Mesendoderm (in vitro differentiated cells): ENCODE data around the gene SUGCT.

Source experiments
- DNase-seq: peaks from one replicate; pipeline ENCODE4 v3.0.0; 2013
- H2AK5ac ChIP-seq: 2 replicates; pipeline ENCODE4 v1.6.1; 2013; ENCODE audit warnings: low read length, inconsistent platforms
- H2BK120ac ChIP-seq: 2 replicates; pipeline ENCODE4 v1.6.1; 2013; ENCODE audit warnings: low read depth, mild to moderate bottlenecking, low read length, moderate library complexity, mixed read lengths
- H2BK15ac ChIP-seq: replicated peaks from 2 replicates; pipeline ENCODE4 v1.6.1; 2013; ENCODE audit warnings: low read depth, mild to moderate bottlenecking, moderate library complexity
- H2BK5ac ChIP-seq: 2 replicates; pipeline ENCODE4 v1.6.1; 2013; ENCODE audit warnings: low read length, inconsistent platforms
- H3K18ac ChIP-seq: 2 replicates; pipeline ENCODE4 v1.6.1; 2013; ENCODE audit warnings: mild to moderate bottlenecking, low read length, mixed read lengths
- H3K23ac ChIP-seq: one replicate; pipeline ENCODE4 v1.6.1; 2013; ENCODE audit warnings: low read length
- H3K27ac ChIP-seq: 2 replicates; pipeline ENCODE4 v1.5.1; 2013; ENCODE audit warnings: low read depth, mild to moderate bottlenecking, inconsistent platforms, low read length, moderate library complexity
- H3K27me3 ChIP-seq: 2 replicates; pipeline ENCODE4 v1.6.1; 2013; ENCODE audit warnings: low read length, control low read depth, mild to moderate bottlenecking, inconsistent platforms; ENCODE audit not compliant: insufficient read depth, poor library complexity
- H3K36me3 ChIP-seq: 2 replicates; pipeline ENCODE4 v1.6.1; 2013; ENCODE audit warnings: low read length, inconsistent platforms; ENCODE audit not compliant: control insufficient read depth, insufficient read depth
- H3K4ac ChIP-seq: one replicate; pipeline ENCODE4 v1.6.1; 2013; ENCODE audit warnings: low read depth, mild to moderate bottlenecking, low read length, moderate library complexity
- H3K4me1 ChIP-seq: 2 replicates; pipeline ENCODE4 v1.6.1; 2013; ENCODE audit warnings: low read depth, low read length, inconsistent platforms; ENCODE audit not compliant: control insufficient read depth
- H3K4me2 ChIP-seq: 2 replicates; pipeline ENCODE4 v1.6.1; 2013; ENCODE audit warnings: low read length
- H3K4me3 ChIP-seq: 2 replicates; pipeline ENCODE4 v1.5.1; 2013; ENCODE audit warnings: mild to moderate bottlenecking, low read length
- H3K56ac ChIP-seq: one replicate; pipeline ENCODE4 v1.6.1; 2013; ENCODE audit warnings: low read length
- H3K79me1 ChIP-seq: 2 replicates; pipeline ENCODE4 v1.6.1; 2013; ENCODE audit warnings: low read length, inconsistent platforms
- H3K79me2 ChIP-seq: 2 replicates; pipeline ENCODE4 v1.6.1; 2013; ENCODE audit warnings: mild to moderate bottlenecking, low read length; ENCODE audit not compliant: control insufficient read depth, insufficient read depth
- H3K9ac ChIP-seq: 2 replicates; pipeline ENCODE4 v1.6.1; 2013; ENCODE audit warnings: low read length, inconsistent platforms
- H4K5ac ChIP-seq: one replicate; pipeline ENCODE4 v1.6.1; 2013; ENCODE audit warnings: low read length
- H4K8ac ChIP-seq: one replicate; pipeline ENCODE4 v1.6.1; 2013; ENCODE audit warnings: low read depth, mild to moderate bottlenecking, control low read depth, low read length, moderate library complexity
- WGBS: extraction: QIAGEN DNeasy Blood & Tissue Kit; methylation state at CpG from one replicate; pipeline ENCODE4 v1.1.7; 2013; ENCODE audit warnings: low lambda C conversion rate, missing lambda C conversion rate; ENCODE audit not compliant: insufficient coverage; ENCODE audit errors: extremely low coverage; 5-methylcytosine and 5-hydroxymethylcytosine counted together

SUGCT gene

DNA sequence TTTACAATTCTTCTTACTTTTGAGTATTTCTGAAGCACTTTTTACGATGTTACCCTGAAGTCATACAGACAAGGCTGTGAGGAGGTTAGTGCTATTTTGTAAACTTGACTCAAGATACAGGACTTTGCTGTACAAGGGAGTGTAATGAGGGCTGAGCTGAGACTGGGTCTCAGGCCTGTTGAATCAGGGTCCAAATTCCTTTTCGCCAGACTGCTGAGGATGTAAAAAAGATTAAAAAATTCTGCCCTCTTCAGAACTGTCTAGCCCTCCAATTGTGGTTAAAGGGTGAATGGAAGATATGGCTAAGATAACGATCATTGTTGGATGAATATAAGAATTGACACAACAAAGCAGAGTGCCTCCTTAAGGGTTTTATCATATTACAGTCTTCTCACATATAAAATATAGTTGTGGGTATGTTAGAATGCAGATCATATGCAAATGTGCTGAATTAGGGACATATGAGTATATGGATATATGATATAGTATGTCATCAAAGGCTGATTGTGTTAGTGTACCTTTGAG, 165.4 kb downstream of the SUGCT start:
- Histone ChIP-seq H3K4me3 (no peak overlapping the region), H3K36me3 (no peaks in the 10 kb centered on the region), H2BK120ac (no peak overlapping the region), H3K23ac (no peak overlapping the region), H3K79me1 (no peaks in the 10 kb centered on the region), H3K27me3 (no peaks in the 10 kb centered on the region), H4K5ac (no peak overlapping the region), H4K8ac (no peak overlapping the region), H3K4me2 (no peak overlapping the region), H3K27ac (no peak overlapping the region), H3K79me2 (no peaks in the 10 kb centered on the region), H3K4me1 (no peaks in the 10 kb centered on the region), H3K9ac (no peak overlapping the region), H2BK15ac (no peak overlapping the region), H2BK5ac (no peak overlapping the region), H3K4ac (no peak overlapping the region), H3K18ac (no peak overlapping the region), H2AK5ac (no peak overlapping the region), H3K56ac (no peak overlapping the region)
- no CpG with 5 or more reads among the region's 3 CpGs for WGBS
- DNase-seq, result no peak

GRCh38 chr7:40301486-40302068, 166.8 kb downstream of the SUGCT start:
- no peak for DNase-seq
- no CpG with 5 or more reads among the region's 1 CpG for WGBS
- H3K4me1 ChIP-seq, result no peaks in the 10 kb centered on the region
- H3K79me1 ChIP-seq, result no peaks in the 10 kb centered on the region
- H3K36me3 ChIP-seq, result no peaks in the 10 kb centered on the region
- no peak overlapping the region for H3K4me3 ChIP-seq
- H3K23ac ChIP-seq, result no peak overlapping the region
- H3K79me2 ChIP-seq, result no peaks in the 10 kb centered on the region
- H3K4me2 ChIP-seq, result no peak overlapping the region
- H3K56ac ChIP-seq, result no peak overlapping the region
- no peaks in the 10 kb centered on the region for H3K27me3 ChIP-seq
- H4K5ac ChIP-seq, result no peak overlapping the region
- H2BK5ac ChIP-seq, result no peak overlapping the region
- H3K18ac ChIP-seq, result no peak overlapping the region
- H4K8ac ChIP-seq, result no peak overlapping the region
- no peak overlapping the region for H2BK15ac ChIP-seq
- H2AK5ac ChIP-seq, result no peak overlapping the region
- H3K27ac ChIP-seq, result no peak overlapping the region
- H3K4ac ChIP-seq, result no peak overlapping the region
- no peak overlapping the region for H2BK120ac ChIP-seq
- H3K9ac ChIP-seq, result no peak overlapping the region

- no peak overlapping the region for H3K4me3 ChIP-seq
- H3K4me2 ChIP-seq, result no peak overlapping the region
- no peaks in the 10 kb centered on the region for H3K27me3 ChIP-seq
- H3K79me2 ChIP-seq, result no peaks in the 10 kb centered on the region
- H3K36me3 ChIP-seq, result no peaks in the 10 kb centered on the region
- no peaks in the 10 kb centered on the region for H3K4me1 ChIP-seq
- DNase-seq, result no peak
- no peak overlapping the region for H3K23ac ChIP-seq
- no peak overlapping the region for H4K8ac ChIP-seq
- H3K56ac ChIP-seq, result no peak overlapping the region
- no peaks in the 10 kb centered on the region for H3K79me1 ChIP-seq
- no peak overlapping the region for H3K18ac ChIP-seq
- no peak overlapping the region for H4K5ac ChIP-seq
- H2AK5ac ChIP-seq, result no peak overlapping the region
- no peak overlapping the region for H3K9ac ChIP-seq
- no peak overlapping the region for H2BK15ac ChIP-seq
- no peak overlapping the region for H3K4ac ChIP-seq
- no peak overlapping the region for H2BK5ac ChIP-seq
- no CpG with 5 or more reads among the region's 2 CpGs for WGBS
- H2BK120ac ChIP-seq, result no peak overlapping the region
- H3K27ac ChIP-seq, result no peak overlapping the region
Observed at GRCh38 chr7:40303996-40304395, 169.2 kb downstream of the SUGCT start.

- H2BK5ac ChIP-seq, result no peak overlapping the region
- no peak overlapping the region for H2AK5ac ChIP-seq
- H3K36me3 ChIP-seq, result no peaks in the 10 kb centered on the region
- H3K4me1 ChIP-seq, result no peaks in the 10 kb centered on the region
- no peak overlapping the region for H3K56ac ChIP-seq
- H3K23ac ChIP-seq, result no peak overlapping the region
- no peaks in the 10 kb centered on the region for H3K27me3 ChIP-seq
- no peak overlapping the region for H3K27ac ChIP-seq
- H3K18ac ChIP-seq, result no peak overlapping the region
- H2BK120ac ChIP-seq, result no peak overlapping the region
- H3K9ac ChIP-seq, result no peak overlapping the region
- H3K4me2 ChIP-seq, result no peak overlapping the region
- DNase-seq, result no peak
- no peaks in the 10 kb centered on the region for H3K79me2 ChIP-seq
- no peak overlapping the region for H2BK15ac ChIP-seq
- no peak overlapping the region for H3K4ac ChIP-seq
- H4K5ac ChIP-seq, result no peak overlapping the region
- no peak overlapping the region for H4K8ac ChIP-seq
- no peaks in the 10 kb centered on the region for H3K79me1 ChIP-seq
- H3K4me3 ChIP-seq, result no peak overlapping the region
Observed at GRCh38 chr7:40305229-40305628, 170.4 kb downstream of the SUGCT start.

DNA sequence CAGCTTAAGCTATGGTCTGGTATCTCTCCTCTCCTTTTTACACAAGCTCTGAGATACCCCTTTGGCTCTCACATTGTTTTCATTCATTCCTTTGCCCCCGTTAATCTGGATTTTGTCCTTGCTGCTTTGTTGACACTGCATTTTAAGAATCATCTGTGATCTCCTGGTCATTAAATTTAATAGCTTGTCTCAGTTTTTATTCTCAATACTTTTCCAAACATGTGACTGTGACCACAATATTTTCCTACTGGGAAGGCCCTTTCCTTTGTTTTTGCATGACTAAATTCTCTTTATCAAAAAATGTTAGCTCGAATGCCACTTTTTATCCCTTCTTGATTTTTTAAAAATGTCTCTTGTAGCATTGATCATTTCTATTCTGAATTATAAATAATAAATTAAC, 171.2 kb downstream of the SUGCT start:
- no peak overlapping the region for H3K18ac ChIP-seq
- no peak overlapping the region for H3K27ac ChIP-seq
- no peak for DNase-seq
- no peak overlapping the region for H3K4me3 ChIP-seq
- H3K79me2 ChIP-seq, result no peaks in the 10 kb centered on the region
- H4K8ac ChIP-seq, result no peak overlapping the region
- H3K27me3 ChIP-seq, result no peaks in the 10 kb centered on the region
- H2BK5ac ChIP-seq, result no peak overlapping the region
- no peaks in the 10 kb centered on the region for H3K36me3 ChIP-seq
- H3K79me1 ChIP-seq, result no peaks in the 10 kb centered on the region
- no peak overlapping the region for H2BK120ac ChIP-seq
- no peak overlapping the region for H3K4me2 ChIP-seq
- H3K9ac ChIP-seq, result no peak overlapping the region
- H3K56ac ChIP-seq, result no peak overlapping the region
- H3K23ac ChIP-seq, result no peak overlapping the region
- no peak overlapping the region for H3K4ac ChIP-seq
- H2BK15ac ChIP-seq, result no peak overlapping the region
- H3K4me1 ChIP-seq, result no peaks in the 10 kb centered on the region
- no peak overlapping the region for H4K5ac ChIP-seq
- no CpG with 5 or more reads among the region's 2 CpGs for WGBS
- no peak overlapping the region for H2AK5ac ChIP-seq

- DNase-seq, result no peak
- Histone ChIP-seq H3K27ac (no peak overlapping the region), H3K4me3 (no peak overlapping the region), H2AK5ac (no peak overlapping the region), H3K18ac (no peak overlapping the region), H3K36me3 (no peaks in the 10 kb centered on the region), H3K56ac (no peak overlapping the region), H3K79me2 (no peaks in the 10 kb centered on the region), H3K4me1 (no peaks in the 10 kb centered on the region), H3K4me2 (no peak overlapping the region), H3K23ac (no peak overlapping the region), H4K5ac (no peak overlapping the region), H3K79me1 (no peaks in the 10 kb centered on the region), H3K9ac (no peak overlapping the region), H2BK5ac (no peak overlapping the region), H2BK120ac (no peak overlapping the region), H4K8ac (no peak overlapping the region), H2BK15ac (no peak overlapping the region), H3K4ac (no peak overlapping the region), H3K27me3 (no peaks in the 10 kb centered on the region)
Observed at GRCh38 chr7:40306596-40306995, 171.8 kb downstream of the SUGCT start.
